Measurements from ENCODE around the gene ZNF93.
"Not testable (repeated sequence)": the region's sequence is repeated elsewhere in the genome, so short reads cannot be mapped to it uniquely, and the experiment has no call there.

GRCh38 chr19:19930417-19930816, 29.7 kb downstream of the ZNF93 start:
- TF ChIP-seq CTCF (IDR thresholded peaks at IDR 0.05) = peak in 4 of 6 experiments; percentile 18 to 33 (median 30)
- TF ChIP-seq POLR2A (IDR thresholded peaks at IDR 0.05) = not testable (repeated sequence)
